Testis (tissue), 3 donors: ENCODE measurements around the gene ADK. TPM values are rescaled to one million over a fixed set of nuclear protein-coding genes. Genes with fewer than 3 reads are reported as not detected.
"Not testable (repeated sequence)": the region's sequence is repeated elsewhere in the genome, so short reads cannot be mapped to it uniquely, and the experiment has no call there.

Experiments
- DNase-seq: peaks from one replicate; pipeline ENCODE4 v3.0.0-alpha.2; 2019
- H3K27ac ChIP-seq, 2 donors: fragments of 200-600 bp; sonication (generic); one replicate each; pipeline ENCODE4 v1.5.1; 2019
- H3K27me3 ChIP-seq: fragments of 200-600 bp; sonication (generic); one replicate; pipeline ENCODE4 v1.5.1; 2019
- H3K36me3 ChIP-seq: fragments of 200-600 bp; sonication (generic); one replicate; pipeline ENCODE4 v1.5.1; 2017; ENCODE audit warnings: low read depth; ENCODE audit errors: missing control alignments
- H3K4me1 ChIP-seq: fragments of 200-600 bp; sonication (generic); one replicate; pipeline ENCODE4 v1.5.1; 2019
- H3K4me3 ChIP-seq, 2 donors: fragments of 200-600 bp; sonication (generic); one replicate each; pipeline ENCODE4 v1.5.1; 2017 to 2019
- H3K9me3 ChIP-seq: fragments of 200-600 bp; sonication (generic); one replicate; pipeline ENCODE4 v1.5.1; 2017
- POLR2A ChIP-seq: fragments of 450-650 bp; IDR thresholded peaks from one replicate; pipeline ENCODE4 v1.6.1; 2017; ENCODE audit warnings: antibody characterized with exemption, mild to moderate bottlenecking, moderate library complexity
- WGBS, 2 donors: methylation state at CpG; one replicate each; pipeline ENCODE4 v1.1.5; 2018; 5-methylcytosine and 5-hydroxymethylcytosine counted together
- intact Hi-C: fragments of 100-400 bp; cut with DNase I; formaldehyde crosslinking; loops from one replicate; pipeline ENCODE4 v1.15.1; 2023; ENCODE audit warnings: low total_unique reads
- polyA plus RNA-seq: library from polyadenylated mRNA; stranded (reverse); fragments of 350-450 nt; fragmentation: Illumina TruSeq; extraction: RNeasy Lipid Tissue Mini Kit (QIAGEN cat#74804); gene quantifications from one replicate; pipeline ENCODE4 v1.2.3, GENCODE V29; 2014; ENCODE audit warnings: low read depth, low replicate concordance; ENCODE audit not compliant: insufficient read depth
- total RNA-seq, 2 donors: library from RNA; depleted of rRNA; stranded (reverse); fragments of >200 nt; gene quantifications; one replicate each; pipeline ENCODE4 v1.2.3, GENCODE V29; 2016
- TF ChIP-seq, protein P1 (sequence below), 3 experiments: fragments of 450-650 bp in 2 of 3; fragments of 200-600 bp in 1 of 3; sonication (generic) in 1 of 3; IDR thresholded peaks; one replicate each; pipeline ENCODE4 v1.5.1; 2016 to 2019; ENCODE audit warnings: antibody characterized with exemption in 3 of 3, mild to moderate bottlenecking in 2 of 3, moderate library complexity in 1 of 3

Gene ADK
- total and polyA plus RNA-seq, 3 donors from 2014 or later: 23.3 to 61.8 (median 55.3) TPM

DNA sequence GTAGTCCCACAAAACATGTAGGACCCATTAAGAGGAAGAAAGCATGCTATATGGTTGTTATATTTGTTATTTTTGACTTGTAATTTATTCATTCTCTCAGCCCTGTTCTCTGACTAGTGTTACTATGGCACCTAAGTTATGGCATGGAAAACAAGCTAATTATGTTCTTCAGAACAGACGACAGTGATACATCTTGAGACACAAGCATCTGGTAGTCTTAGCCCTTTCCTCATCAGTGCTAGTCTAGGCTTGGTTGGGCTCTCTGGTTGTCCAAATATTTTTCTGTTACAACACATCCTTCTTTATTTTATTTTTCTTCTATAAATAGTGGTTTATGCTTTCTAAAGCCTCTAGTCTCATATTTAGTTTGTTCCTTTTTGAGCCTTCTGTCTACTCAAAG is 367.0 kb downstream of the ADK start:
- intact Hi-C loops: no loop called here
- Histone ChIP-seq H3K9me3 (no peaks in the 10 kb centered on the region), H3K4me1 (no peaks in the 10 kb centered on the region), H3K27ac (no peak overlapping the region), H3K36me3 (no peaks in the 10 kb centered on the region), H3K27me3 (no peaks in the 10 kb centered on the region), H3K4me3 (no peak overlapping the region)
- WGBS, 2 donors: 63 to 71% methylated on average over 1 of the region's 1 CpG
- no peak for DNase-seq
- no peak for TF ChIP-seq POLR2A
- TF ChIP-seq, protein P1, sequence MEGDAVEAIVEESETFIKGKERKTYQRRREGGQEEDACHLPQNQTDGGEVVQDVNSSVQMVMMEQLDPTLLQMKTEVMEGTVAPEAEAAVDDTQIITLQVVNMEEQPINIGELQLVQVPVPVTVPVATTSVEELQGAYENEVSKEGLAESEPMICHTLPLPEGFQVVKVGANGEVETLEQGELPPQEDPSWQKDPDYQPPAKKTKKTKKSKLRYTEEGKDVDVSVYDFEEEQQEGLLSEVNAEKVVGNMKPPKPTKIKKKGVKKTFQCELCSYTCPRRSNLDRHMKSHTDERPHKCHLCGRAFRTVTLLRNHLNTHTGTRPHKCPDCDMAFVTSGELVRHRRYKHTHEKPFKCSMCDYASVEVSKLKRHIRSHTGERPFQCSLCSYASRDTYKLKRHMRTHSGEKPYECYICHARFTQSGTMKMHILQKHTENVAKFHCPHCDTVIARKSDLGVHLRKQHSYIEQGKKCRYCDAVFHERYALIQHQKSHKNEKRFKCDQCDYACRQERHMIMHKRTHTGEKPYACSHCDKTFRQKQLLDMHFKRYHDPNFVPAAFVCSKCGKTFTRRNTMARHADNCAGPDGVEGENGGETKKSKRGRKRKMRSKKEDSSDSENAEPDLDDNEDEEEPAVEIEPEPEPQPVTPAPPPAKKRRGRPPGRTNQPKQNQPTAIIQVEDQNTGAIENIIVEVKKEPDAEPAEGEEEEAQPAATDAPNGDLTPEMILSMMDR (IDR thresholded peaks at IDR 0.05): no peak

DNA sequence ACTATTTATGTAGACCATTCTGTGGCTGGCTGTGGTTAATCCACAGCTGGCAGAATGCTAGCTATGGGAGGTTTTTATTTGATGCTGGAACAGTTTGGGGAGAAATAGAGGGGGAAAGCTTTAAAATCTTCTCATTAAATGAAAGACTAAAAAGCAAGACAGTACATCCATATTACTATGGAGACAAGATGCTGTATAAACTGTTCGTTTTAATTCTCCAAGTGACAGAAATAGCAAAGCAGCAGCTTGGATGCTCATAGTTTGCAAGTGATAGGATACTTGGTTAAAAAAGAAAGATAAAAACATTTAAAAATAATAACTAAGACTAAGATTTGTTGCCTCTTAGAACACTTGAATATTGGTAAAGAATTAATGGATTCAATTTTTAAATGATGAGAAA is 370.5 kb downstream of the ADK start:
- Histone ChIP-seq H3K27me3 (no peaks in the 10 kb centered on the region), H3K4me1 (no peaks in the 10 kb centered on the region), H3K9me3 (no peaks in the 10 kb centered on the region), H3K36me3 (no peaks in the 10 kb centered on the region), H3K4me3 (no peak overlapping the region), H3K27ac (no peak overlapping the region)
- intact Hi-C loops: no loop called here
- WGBS, 2 donors: 50 to 58% methylated on average over 1 of the region's 1 CpG
- no peak for TF ChIP-seq POLR2A
- TF ChIP-seq, protein P1 (IDR thresholded peaks at IDR 0.05): no peak
- no peak for DNase-seq

DNA sequence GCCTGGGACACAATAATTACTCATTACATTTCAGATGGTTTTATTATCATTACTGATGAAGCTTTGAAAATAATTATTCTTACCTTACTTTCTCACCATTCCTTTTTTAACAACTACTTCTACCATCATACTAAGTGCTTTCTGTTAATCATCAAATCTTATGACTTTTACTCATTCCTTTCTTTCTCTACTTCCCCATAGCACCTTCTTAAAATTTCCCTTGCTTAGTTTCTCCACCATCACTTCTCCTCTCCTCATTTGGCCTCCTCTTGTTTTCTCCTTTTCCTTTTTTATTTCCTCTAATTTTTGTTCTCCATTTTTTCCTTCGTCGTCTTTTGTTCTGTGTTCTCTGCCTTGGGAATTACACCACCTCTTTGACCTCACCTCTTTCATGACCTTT is 372.2 kb downstream of the ADK start:
- 89 to 98% methylated on average over 2 of the region's 2 CpGs for WGBS, 2 donors
- no peaks in the 10 kb centered on the region for H3K27me3 ChIP-seq
- no peak for DNase-seq
- no peaks in the 10 kb centered on the region for H3K36me3 ChIP-seq
- H3K4me1 ChIP-seq: no peaks in the 10 kb centered on the region
- intact Hi-C loops: no loop called here
- H3K27ac ChIP-seq: no peak overlapping the region
- no peaks in the 10 kb centered on the region for H3K9me3 ChIP-seq
- TF ChIP-seq POLR2A: no peak
- TF ChIP-seq, protein P1 (IDR thresholded peaks at IDR 0.05): no peak
- H3K4me3 ChIP-seq: no peak overlapping the region

DNA sequence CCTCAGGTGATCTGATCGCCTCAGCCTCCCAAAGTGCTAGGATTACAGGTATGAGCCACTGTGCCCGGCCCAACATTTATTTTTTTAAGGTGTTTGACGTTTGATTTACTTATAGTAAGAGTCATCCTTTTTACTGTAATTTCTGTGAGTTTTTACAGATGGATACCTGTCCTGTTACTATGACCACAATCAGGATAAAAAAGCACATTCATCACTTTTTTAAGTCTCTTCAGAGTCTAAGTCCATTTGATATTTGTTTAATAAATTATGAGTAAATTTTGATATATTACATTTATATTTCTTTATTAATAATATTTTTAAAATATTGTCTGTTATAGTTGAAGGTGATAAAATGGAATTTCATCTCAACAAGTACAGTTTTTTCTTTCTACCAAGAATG is 374.9 kb downstream of the ADK start:
- Histone ChIP-seq H3K27ac (no peak overlapping the region), H3K9me3 (no peaks in the 10 kb centered on the region), H3K4me3 (no peak overlapping the region), H3K27me3 (no peaks in the 10 kb centered on the region), H3K4me1 (no peaks in the 10 kb centered on the region), H3K36me3 (no peaks in the 10 kb centered on the region)
- intact Hi-C loops: no loop called here
- WGBS, 2 donors: 93 to 95% methylated on average over 3 of the region's 3 CpGs
- no peak for TF ChIP-seq POLR2A
- TF ChIP-seq, protein P1 (IDR thresholded peaks at IDR 0.05): no peak
- no peak for DNase-seq

DNA sequence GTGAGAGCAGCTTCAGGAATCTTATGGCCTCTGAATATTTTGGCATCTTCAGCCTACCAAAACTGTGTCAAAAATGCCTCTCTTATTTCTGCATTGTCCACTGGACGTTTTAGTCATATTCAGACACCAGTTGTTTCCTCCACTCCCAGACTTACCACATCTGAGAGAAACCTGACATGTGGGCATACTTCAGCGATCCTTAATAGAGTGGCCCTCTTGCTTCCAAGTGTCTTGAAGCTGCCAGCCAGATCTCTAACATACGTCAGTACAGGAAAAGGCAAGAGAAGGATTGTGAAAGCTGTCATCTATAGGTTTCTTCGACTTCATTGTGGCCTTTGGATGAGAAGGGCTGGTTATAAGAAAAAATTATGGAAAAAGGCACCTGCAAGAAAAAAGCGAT is 376.6 kb downstream of the ADK start:
- DNase-seq, H3K27ac ChIP-seq, H3K4me3 ChIP-seq, H3K9me3 ChIP-seq, intact Hi-C loops, H3K36me3 ChIP-seq, H3K27me3 ChIP-seq, H3K4me1 ChIP-seq: not testable (repeated sequence)
- WGBS, 2 donors: 60 to 81% methylated on average over 5 of the region's 5 CpGs
